ENCODE measurements around the gene SIGMAR1.

Gene SIGMAR1

GRCh38 chr9:34629491-34629808 is 8.1 kb downstream of the SIGMAR1 start:
- DNase-seq, result no peak

DNA sequence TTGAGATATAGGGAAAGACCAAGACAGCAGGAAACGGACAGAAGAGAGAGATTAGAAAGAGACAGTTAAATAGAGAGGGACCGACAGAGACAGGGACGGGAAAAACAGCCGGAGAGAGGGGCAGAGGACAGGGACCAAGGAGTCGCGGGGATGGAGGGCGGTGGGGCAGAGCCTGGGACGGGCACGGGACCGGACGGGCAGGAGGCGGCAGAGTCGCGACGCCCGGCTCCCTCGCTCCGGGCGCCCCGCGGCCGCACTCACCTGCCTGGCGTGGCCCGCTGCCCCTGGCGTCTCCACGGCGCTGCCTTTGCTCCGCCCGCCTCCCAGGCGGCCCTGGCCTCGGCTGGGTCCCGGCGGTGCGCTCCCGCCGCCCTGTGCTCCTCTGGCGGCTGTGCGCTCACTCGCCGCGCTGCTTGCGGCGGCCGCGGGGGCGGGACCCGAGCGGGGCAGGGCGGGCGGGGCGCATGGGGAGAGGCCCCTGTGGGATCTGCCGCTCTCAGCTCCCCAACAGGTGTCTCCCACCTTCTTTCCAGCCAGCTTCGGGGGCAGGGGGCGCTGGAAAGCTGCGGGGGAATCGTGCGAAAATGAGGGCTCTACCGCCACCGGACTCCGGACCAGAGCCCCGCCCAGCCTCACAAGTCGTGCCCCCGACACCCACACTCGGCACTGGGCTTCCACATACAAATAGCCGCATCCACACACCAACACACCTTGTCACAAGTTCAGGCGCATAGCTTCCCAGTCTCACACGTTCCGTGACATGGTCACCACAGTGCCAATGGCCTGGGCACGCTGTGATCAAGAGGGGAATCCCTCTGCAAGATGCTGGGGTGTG is 8.7 kb downstream of the SIGMAR1 start, which contains the start of gene ARID3C:
Gene ARID3C, minus strand, starts transcription at position 411 of the 835 bp plus-strand sequence. CDS start 1,052 bp downstream, outside the sequence.
- peak; percentile 46 to 64 for DNase-seq

DNA sequence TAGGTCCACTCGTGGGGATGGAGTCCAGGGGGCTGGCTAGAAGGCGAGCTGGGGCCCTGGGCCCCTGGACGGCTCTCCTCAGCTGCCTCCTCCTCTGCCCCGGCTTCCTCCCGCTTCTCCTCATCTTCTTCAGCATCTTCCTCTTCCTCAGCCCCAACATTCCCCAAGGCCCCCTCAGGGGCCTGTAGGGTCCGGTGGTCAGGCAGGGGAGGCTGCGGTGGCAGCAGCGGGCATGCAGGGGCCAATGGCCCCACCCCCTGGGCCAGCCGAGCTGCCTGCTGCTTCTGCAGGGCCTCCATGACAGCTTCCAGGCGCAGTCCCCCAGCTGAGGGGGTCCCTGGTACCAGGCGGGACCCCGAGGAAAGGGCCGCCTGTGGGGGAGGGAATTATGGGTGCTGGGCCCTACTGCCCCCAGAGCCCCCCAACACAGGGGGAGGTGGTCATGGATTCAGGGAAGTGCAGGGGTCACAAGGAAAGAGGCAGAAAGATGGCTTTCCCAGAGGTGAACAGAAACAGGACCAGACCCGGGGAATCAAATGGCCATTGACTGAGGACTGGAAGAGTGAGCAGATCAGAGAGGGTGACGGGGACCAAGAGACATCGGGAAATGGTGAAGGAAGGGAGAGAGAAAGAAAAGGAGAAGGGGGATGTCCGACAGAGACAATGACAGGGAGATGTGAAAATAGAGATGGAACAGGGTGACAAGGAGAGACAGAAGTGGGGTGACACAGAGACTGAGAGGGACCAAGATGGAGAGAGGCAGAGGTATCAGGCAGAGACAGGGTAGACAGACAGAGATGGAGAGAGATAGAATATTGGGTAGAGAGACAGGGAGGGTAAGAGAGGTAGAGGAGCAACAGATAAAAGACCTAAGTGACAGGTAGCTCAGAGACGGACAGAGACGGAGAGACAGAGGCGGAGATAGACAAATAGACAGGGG is 9.6 kb downstream of the SIGMAR1 start:
- DNase-seq, result no peak

DNA sequence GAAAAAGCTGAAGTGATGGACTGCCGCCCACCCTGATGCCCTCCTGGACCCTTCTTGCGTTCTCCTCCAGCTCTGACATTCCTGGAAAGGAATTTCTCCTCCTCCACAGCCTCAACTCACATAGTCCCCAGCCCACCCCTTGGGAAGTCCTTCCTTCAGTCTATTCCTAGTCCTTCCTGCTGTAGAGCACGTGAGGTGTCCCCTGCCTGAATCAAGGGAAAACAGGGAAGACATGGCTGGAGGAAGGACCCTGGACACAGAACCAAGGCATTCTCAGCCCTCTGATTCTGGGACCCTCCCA is 12.5 kb downstream of the SIGMAR1 start:
- no peak for DNase-seq

GRCh38 chr9:34624475-34625185 is 13.0 kb downstream of the SIGMAR1 start:
- DNase-seq, result no peak

- DNase-seq, result peak in 1 of 2 experiments; percentile 38
Observed at GRCh38 chr9:34623374-34624235, 14.0 kb downstream of the SIGMAR1 start.

DNA sequence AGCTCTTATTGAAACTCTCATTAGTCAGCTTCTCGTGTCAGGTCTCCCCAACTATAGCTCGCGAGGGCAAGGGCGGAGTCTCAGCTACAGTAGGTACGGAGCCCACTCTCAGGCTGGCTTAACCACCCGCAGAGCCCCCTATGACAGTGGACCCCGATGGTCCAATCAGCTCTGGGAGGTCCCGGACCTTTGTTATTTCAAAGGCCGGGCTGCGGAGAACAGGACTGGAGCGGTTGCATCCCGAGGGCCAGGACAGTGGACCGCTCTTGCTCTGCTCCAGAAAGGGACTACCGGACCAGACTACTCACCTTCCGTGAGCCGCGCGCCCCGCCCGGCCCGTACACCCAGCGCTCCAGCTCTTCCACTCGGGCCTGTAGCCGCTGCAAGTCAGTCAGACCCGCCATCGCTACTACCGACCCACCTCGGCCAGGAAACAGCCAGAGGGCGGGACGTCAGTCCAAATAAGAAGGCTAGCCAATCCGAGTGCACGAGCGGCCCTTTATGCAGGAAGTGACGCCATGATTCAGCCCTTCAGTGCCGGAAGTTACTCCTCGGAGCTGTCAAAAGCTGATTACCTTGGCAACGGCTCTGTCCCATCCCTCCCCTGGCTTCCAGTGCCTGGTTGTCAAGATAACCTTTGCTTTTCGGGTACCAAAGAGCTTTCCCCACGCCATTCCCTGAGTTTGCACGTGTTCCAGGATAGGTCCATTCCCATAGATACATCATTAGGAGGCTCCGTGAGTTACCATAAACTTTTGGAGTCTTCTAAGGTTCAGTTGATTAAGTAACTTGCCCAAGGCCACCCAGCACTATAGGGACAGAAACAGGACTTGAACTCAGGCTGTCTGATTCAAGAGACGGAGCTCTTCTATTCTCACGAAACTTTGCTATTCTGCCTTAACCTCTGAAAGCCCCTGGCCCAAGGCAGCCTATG is 17.3 kb downstream of the SIGMAR1 start, which contains the start of gene DCTN3:
Gene DCTN3, minus strand, starts transcription at position 435 of the 934 bp plus-strand sequence. Its CDS starts 31 bp downstream, at position 404.
- DNase-seq, result peak; percentile 88 to 91

DNA sequence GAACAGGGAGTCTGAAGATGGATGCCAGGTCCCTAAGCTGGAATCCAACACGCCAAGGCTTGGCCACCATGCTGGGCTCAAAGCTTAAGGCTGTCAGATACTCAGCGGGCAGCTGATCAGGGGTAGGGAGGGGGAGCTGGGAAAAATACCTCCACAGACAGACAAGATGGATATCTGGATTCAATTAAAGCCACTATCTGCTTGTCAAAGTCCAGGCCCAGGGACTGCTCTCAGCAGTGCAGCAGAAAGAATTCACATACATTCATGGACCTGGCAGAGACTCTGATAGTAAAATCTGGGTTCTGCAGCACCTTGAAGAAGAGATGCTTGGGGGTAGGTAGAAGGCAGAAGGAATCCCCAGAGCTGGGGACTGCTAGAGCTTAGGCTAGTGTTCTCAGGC is 22.5 kb downstream of the SIGMAR1 start:
- DNase-seq, result no peak

GRCh38 chr9:34612788-34613390 is 24.7 kb downstream of the SIGMAR1 start:
- peak; percentile 80 to 82 for DNase-seq

GRCh38 chr9:34611811-34612787 is 25.5 kb downstream of the SIGMAR1 start, which contains the start of gene RPP25L:
TSS of gene RPP25L (minus strand) at chr9:34612097. CDS start at chr9:34611296, 801 bp downstream.
- DNase-seq, result peak; percentile 90 to 91

DNA sequence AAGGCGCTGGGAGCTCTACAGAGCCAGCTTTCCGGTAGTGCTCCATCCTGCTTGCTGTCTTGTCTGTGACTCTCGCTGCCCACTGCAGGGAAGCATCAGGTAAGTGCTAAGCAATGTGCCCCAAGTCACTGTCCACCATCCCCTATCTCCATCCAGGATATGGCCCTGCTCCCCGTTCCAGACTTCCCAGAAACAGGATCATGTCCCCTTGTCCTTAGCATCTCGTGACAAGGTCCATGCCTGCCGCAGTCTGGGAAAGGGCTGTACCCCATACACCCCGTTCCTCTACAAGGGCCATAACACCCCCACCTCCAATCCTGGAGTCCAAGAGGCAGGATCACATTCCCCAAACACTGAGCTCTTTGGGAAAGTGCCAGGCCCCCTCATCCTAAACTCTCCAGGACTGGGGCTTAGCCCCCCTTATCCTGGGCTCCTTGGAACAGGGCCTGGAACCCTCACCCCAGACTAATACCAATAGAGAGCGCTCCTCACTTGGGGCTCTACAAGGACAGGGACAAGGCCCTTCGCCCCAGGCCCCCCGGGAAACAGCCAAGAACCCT is 26.3 kb downstream of the SIGMAR1 start:
- peak in 1 of 2 experiments; percentile 39 for DNase-seq

GRCh38 chr9:34610434-34611206 is 27.0 kb downstream of the SIGMAR1 start:
- no peak for DNase-seq

DNA sequence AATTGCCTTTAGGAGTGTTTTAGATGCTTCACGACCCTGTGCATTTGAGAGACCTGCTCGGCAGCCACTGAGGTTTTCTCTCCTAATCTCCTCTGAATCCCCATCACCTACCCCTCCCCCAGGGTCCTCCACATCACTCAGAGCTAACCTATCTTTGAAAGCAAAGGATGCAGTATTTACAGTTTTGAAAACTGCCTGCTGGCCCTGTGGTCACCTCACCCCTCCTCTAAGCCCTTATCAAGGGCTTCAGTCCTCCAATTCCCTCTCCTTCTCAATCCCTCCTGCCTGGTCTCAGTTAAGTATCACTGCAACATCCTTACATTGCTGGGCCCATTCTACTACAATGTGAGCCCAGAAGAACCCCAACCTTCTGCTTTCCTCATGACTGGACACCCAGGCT is 30.3 kb downstream of the SIGMAR1 start:
- DNase-seq, result no peak

DNA sequence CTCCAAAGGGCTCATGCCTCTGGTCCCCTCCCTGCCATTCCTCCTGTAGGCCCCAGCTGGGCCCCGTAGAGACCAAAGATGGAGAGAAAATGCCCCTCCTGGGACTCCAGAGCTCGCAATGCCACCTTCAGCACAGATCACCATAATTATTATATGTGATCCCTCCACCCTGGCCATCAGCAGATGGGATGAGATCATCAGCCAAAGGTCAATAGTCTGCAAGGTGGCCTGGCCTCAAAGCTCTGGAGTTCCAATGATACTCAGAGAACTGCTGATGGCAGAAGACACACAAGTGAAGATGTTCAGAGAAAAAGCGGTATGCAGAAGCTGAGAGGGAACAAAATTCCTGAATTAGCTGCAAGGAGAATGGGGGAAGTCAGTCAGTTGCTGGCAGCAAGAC is 30.7 kb downstream of the SIGMAR1 start:
- no peak for DNase-seq

GRCh38 chr9:34606190-34606589 is 31.4 kb downstream of the SIGMAR1 start:
- no peak for DNase-seq

GRCh38 chr9:34603610-34604231 is 33.9 kb downstream of the SIGMAR1 start:
- peak; percentile 89 to 92 for DNase-seq

- no peak for DNase-seq
Observed at GRCh38 chr9:34601937-34602573, 35.5 kb downstream of the SIGMAR1 start.

Measured in activated T-cell treated with anti-CD3 and anti-CD28 coated beads, Interleukin-2, amount 50 U/mL, for 48 hours (primary cell).